Loucy (cell line): ENCODE results near the gene BABAM2.

Source experiments
- EZH2phosphoT487 ChIP-seq: fragments of 200-600 bp; IDR thresholded peaks from 2 replicates; pipeline ENCODE4 v1.6.1; 2018; ENCODE audit warnings: antibody characterized with exemption, mild to moderate bottlenecking, moderate library complexity, borderline replicate concordance
- TF ChIP-seq, protein P1 (sequence below): fragments of 200-600 bp; sonication (generic); conservative IDR thresholded peaks from 2 replicates; pipeline ENCODE4 v1.5.1; 2014; ENCODE audit warnings: mild to moderate bottlenecking, antibody characterized with exemption, low read length

DNA sequence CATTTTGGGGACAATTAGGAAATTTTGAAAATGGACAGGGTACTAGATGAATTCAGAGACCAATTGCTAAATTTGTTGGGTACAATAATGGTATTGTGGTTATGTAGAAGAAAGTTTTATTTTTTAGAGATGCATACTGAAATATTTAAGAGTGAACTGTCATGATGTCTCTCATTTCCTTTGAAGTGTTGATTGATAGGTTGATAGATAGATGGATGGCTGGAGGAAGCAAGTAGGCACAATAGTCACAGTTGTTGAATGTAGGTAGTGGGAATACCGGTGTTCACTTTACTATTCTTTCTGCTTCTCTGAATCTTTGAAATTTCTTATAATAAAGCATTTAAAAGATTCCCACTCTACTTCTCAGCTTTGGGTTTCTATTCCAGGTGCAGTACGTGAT lies 350.4 kb downstream of the BABAM2 start:
- TF ChIP-seq, protein P1, sequence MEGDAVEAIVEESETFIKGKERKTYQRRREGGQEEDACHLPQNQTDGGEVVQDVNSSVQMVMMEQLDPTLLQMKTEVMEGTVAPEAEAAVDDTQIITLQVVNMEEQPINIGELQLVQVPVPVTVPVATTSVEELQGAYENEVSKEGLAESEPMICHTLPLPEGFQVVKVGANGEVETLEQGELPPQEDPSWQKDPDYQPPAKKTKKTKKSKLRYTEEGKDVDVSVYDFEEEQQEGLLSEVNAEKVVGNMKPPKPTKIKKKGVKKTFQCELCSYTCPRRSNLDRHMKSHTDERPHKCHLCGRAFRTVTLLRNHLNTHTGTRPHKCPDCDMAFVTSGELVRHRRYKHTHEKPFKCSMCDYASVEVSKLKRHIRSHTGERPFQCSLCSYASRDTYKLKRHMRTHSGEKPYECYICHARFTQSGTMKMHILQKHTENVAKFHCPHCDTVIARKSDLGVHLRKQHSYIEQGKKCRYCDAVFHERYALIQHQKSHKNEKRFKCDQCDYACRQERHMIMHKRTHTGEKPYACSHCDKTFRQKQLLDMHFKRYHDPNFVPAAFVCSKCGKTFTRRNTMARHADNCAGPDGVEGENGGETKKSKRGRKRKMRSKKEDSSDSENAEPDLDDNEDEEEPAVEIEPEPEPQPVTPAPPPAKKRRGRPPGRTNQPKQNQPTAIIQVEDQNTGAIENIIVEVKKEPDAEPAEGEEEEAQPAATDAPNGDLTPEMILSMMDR: no peak
- no peak for TF ChIP-seq EZH2phosphoT487
